HEK293T (cell line): ENCODE data around the gene C1orf94.

Source experiments
- CTCF ChIA-PET: fragments of 350-600 bp; formaldehyde crosslinking; extraction: SDS; loops from one replicate; lab custom pipeline; 2021; ENCODE audit warnings: antibody characterized with exemption, inconsistent platforms; lab: Yijun Ruan, JAX
- POLR2A ChIA-PET: fragments of 350-600 bp; formaldehyde crosslinking; extraction: SDS; loops from one replicate; lab custom pipeline; 2020; ENCODE audit warnings: antibody characterized with exemption, inconsistent platforms; lab: Yijun Ruan, JAX
- DNase-seq: peaks from one replicate; pipeline ENCODE4 v3.0.0; 2012; ENCODE audit warnings: mixed read lengths; ENCODE audit errors: extremely low spot score
- ARNT ChIP-seq: fragments of 450-650 bp; IDR thresholded peaks from 2 replicates; pipeline ENCODE4 v1.6.1; 2017; ENCODE audit warnings: mild to moderate bottlenecking
- BHLHE40 ChIP-seq: fragments of 450-650 bp; IDR thresholded peaks from 2 replicates; pipeline ENCODE4 v1.6.1; 2016; ENCODE audit warnings: mild to moderate bottlenecking, moderate library complexity, borderline replicate concordance
- CTBP1 ChIP-seq: fragments of 450-650 bp; IDR thresholded peaks from 2 replicates; pipeline ENCODE4 v1.6.1; 2016; ENCODE audit warnings: borderline replicate concordance
- ELF4 ChIP-seq: fragments of 450-650 bp; IDR thresholded peaks from 2 replicates; pipeline ENCODE4 v1.6.1; 2017; ENCODE audit warnings: antibody characterized with exemption
- FOXA1 ChIP-seq: fragments of 450-650 bp; IDR thresholded peaks from 2 replicates; pipeline ENCODE4 v1.6.1; 2016; ENCODE audit warnings: mild to moderate bottlenecking
- FOXK2 ChIP-seq: fragments of 450-650 bp; IDR thresholded peaks from 2 replicates; pipeline ENCODE4 v1.6.1; 2016; ENCODE audit warnings: mild to moderate bottlenecking
- FOXM1 ChIP-seq: fragments of 450-650 bp; IDR thresholded peaks from 2 replicates; pipeline ENCODE4 v1.6.1; 2017; ENCODE audit warnings: mild to moderate bottlenecking, borderline replicate concordance
- HDGF ChIP-seq: fragments of 450-650 bp; IDR thresholded peaks from 2 replicates; pipeline ENCODE4 v1.6.1; 2017; ENCODE audit warnings: antibody characterized with exemption, borderline replicate concordance
- L3MBTL2 ChIP-seq: fragments of 450-650 bp; conservative IDR thresholded peaks from 2 replicates; pipeline ENCODE4 v1.6.1; 2016; ENCODE audit warnings: mild to moderate bottlenecking
- NFRKB ChIP-seq: fragments of 450-650 bp; IDR thresholded peaks from 2 replicates; pipeline ENCODE4 v1.6.1; 2016; ENCODE audit warnings: mild to moderate bottlenecking, moderate library complexity
- PKNOX1 ChIP-seq: fragments of 450-650 bp; IDR thresholded peaks from 2 replicates; pipeline ENCODE4 v1.6.1; 2016
- SP1 ChIP-seq: fragments of 450-650 bp; IDR thresholded peaks from 2 replicates; pipeline ENCODE4 v1.6.1; 2017
- SUZ12 ChIP-seq: fragments of 450-650 bp; IDR thresholded peaks from 2 replicates; pipeline ENCODE4 v1.6.1; 2016; ENCODE audit warnings: mild to moderate bottlenecking
- TARDBP ChIP-seq: fragments of 450-650 bp; IDR thresholded peaks from 2 replicates; pipeline ENCODE4 v1.6.1; 2016
- ZNF384 ChIP-seq: fragments of 450-650 bp; IDR thresholded peaks from 2 replicates; pipeline ENCODE4 v1.6.1; 2016

The C1orf94 gene

DNA sequence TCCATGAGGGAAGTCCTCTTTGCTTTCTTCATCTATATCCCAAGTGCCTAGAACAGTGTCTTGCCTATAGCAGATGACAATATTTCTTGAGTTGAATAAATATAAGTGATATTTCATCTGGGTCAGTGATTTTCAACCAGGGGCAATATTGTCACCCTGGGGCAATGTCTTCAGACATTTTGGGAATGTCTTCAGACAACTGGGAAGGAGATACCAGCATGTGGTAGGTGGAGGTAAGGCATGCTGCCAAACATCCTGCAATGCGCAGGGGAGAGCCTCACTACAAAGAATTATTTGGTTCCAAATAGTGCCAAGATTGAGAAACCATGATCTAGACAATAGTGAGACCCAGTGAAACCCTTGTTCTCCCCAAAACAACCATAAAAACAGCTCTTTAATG lies 54.7 kb downstream of the C1orf94 start:
- ChIA-PET POLR2A (no interaction called here), CTCF (no interaction called here)
- no peak for DNase-seq
- TF ChIP-seq FOXM1 (no peak), PKNOX1 (no peak)

DNA sequence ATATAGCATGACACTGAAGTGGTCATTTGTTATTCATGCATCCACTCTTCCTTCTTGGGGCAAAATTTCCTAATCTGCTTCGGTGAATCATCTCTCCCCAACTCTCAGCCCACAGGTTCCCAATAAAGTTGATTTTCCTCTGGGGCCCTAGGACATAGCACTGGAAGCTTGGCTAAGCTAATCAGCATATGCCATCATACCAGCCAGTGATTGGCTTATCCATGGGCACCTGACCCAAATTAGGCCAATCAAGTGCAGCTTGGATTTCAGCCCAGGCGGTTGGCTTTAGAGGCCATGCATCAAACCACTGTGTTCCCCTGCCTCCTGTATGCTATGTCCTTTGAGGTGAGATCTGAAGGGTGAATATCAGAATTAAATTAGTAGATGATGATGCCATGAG lies 58.9 kb downstream of the C1orf94 start:
- no peak for DNase-seq
- no peak for TF ChIP-seq TARDBP
- no peak for TF ChIP-seq FOXK2
- TF ChIP-seq SUZ12, result no peak
- ChIA-PET POLR2A (no interaction called here), CTCF (interaction anchor here (0.8 kb wide), 1 partner anchor 33 kb away, joined by 4 read pairs; no protein-coding TSS in a partner anchor)

- no peak for TF ChIP-seq CTBP1
- no peak for DNase-seq
- ChIA-PET CTCF (no interaction called here), POLR2A (no interaction called here)
Measured at GRCh38 chr1:34236089-34236488, 59.4 kb downstream of the C1orf94 start.

DNA sequence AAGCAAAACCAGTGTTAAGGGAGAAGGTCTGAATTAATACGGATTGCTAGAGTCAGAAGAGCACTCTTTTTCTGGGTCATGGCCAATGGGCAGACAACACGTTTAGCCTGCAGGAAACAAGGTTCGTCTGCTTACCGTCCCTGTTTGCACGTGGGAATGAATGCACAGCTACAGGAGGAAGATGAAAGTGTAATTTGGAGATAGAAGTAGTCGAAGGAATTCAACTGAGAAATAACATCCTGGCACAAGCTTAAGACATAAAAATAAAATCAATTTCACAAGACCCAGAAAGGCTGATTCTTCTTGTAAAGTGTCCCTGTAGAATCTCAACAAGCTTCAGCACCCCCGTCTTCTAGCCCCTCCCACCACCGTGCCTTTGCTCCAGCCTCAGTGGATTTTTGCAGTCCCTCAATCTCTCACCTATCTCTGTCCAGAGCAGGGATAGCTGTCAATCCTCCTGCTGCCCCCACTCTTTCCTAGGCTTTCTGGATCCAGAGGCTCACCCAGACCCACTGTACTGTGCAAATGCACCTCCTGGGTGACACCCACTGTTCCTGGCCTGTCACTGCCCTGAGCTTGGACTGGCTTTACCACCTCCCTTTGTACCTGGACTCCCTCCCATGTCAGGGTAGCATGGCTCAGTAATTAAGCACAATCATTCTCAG lies 60.6 kb downstream of the C1orf94 start:
- CTCF ChIA-PET, result no interaction called here
- no peak for DNase-seq
- POLR2A ChIA-PET, result no interaction called here
- TF ChIP-seq TARDBP (no peak), BHLHE40 (no peak), ARNT (no peak)

DNA sequence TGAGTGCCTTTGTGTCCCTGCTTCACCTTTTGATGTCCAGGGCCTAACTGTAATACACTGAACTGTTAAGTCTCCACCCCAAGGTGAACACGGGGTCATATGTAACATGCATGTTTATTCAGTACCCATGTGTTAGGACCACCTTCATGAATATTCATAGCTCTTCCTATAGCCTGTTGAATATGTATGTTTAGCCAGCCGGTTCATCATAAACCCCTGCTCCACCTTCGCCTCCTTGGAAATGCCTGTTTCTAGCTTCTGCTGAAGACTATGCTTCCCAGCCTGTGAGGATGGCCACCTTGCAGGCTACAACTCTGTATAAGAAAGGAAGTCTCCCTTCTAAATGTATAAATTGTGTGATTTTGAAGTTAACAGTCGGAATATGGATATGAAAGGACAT lies 69.3 kb downstream of the C1orf94 start:
- no peak for DNase-seq
- TF ChIP-seq SP1, result no peak
- no peak for TF ChIP-seq PKNOX1
- TF ChIP-seq SUZ12, result no peak
- ChIA-PET CTCF (no interaction called here), POLR2A (no interaction called here)

- ChIA-PET POLR2A (no interaction called here), CTCF (no interaction called here)
- TF ChIP-seq SUZ12 (no peak), TARDBP (no peak), CTBP1 (no peak), ELF4 (no peak), L3MBTL2 (no peak), FOXM1 (no peak), ZNF384 (no peak), PKNOX1 (no peak)
- DNase-seq, result no peak
Measured at GRCh38 chr1:34250342-34250741, 73.6 kb downstream of the C1orf94 start.

GRCh38 chr1:34262023-34262853 lies 85.5 kb downstream of the C1orf94 start:
- no peak for DNase-seq
- no peak for TF ChIP-seq ELF4
- POLR2A ChIA-PET, result no interaction called here
- CTCF ChIA-PET, result no interaction called here

- ChIA-PET CTCF (no interaction called here), POLR2A (no interaction called here)
- no peak for DNase-seq
- TF ChIP-seq NFRKB (no peak), FOXA1 (no peak), SUZ12 (no peak)
Measured at GRCh38 chr1:34262921-34263320, 86.2 kb downstream of the C1orf94 start.

- TF ChIP-seq TARDBP (no peak), ZNF384 (no peak), HDGF (no peak), BHLHE40 (no peak), FOXK2 (no peak), NFRKB (no peak), FOXM1 (no peak), CTBP1 (no peak), ELF4 (no peak), SUZ12 (no peak), ARNT (no peak), L3MBTL2 (no peak)
- ChIA-PET POLR2A (no interaction called here), CTCF (no interaction called here)
- no peak for DNase-seq
Measured at GRCh38 chr1:34263406-34263805, 86.7 kb downstream of the C1orf94 start.
